Caki2 (cell line): Measurements from ENCODE around the gene RTBDN. TPM values are rescaled to one million over a fixed set of nuclear protein-coding genes. Genes with fewer than 3 reads are reported as not detected.

ENCODE experiments used
- DNase-seq: peaks from one replicate; pipeline ENCODE4 v3.0.0-alpha.2; 2015; ENCODE audit warnings: low read depth
- in situ Hi-C: cut with HindIII; loops from 2 replicates; pipeline ENCODE4 v1.10.0; 2016; ENCODE audit warnings: low sequenced_read_pairs, low pct_unique_long_range_greater_than_20kb, mixed read lengths
- total RNA-seq: library from RNA; depleted of rRNA; stranded (reverse); fragments of >200 nt; shearing (Covaris generic); gene quantifications from 2 replicates; pipeline ENCODE4 v1.2.3, GENCODE V29; 2014; ENCODE audit warnings: low replicate concordance

RTBDN gene
- total RNA-seq, 1 experiment from 2014 or later = not detected

DNA sequence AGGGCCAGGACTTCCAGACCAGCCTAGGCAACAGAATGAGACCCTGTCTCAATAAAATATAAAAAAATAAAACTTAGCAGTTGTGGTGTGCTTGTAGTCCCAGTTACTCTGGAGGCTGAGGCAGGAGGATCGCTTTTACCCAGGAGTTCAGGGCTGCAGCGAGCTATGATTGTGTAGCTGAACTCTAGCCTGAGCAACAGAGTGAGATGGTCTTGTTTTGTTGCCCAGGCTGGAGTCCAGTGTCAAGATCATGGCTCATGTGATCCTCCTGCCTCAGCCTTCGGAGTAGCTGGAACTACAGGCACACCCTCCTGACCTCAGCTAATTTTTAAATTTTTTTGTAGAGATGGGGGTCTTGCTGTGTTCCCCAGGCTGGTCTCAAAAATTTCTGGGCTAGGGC lies 47.4 kb downstream of the RTBDN start:
- in situ Hi-C loops = no loop called here

DNA sequence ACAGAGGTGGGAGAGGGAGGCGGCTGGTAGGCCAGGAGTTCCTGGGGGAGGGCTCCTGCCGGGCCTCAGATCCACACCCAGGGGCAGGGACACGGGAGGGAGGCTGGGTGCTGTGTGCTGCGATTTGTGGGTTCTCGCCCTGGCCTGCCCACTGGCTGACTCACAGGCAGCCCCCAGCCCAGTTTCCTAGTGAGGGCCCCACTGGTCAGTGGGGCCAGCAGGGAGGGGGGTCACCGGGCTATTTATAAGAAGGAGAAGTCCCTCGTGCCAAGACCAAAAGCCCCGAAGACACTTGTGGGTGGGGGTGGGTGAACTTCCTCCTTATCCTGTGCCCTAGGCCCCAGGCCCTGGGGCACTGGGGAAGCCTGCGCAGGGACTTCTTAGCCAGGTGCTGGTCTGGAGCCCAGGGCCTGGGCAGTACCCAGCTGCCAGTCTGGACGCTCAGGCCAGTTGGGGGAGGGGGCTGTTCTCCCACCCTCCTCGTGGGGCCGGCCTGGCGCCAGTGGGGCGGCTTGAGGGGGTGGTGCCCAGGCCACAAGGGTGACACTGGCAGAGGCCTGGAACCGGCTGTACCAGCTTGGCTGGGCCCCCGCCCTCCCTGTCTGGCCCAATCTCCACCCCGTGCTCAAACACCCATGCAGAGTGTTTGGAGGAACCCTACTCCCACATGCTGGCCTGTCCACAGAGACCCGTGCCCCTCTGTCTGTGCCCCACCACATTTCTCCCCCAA lies 48.1 kb downstream of the RTBDN start:
- in situ Hi-C loops = no loop called here
- DNase-seq = no peak

More for the DNA sequence above, 47.4 kb downstream of the RTBDN start:
- no peak for DNase-seq

DNA sequence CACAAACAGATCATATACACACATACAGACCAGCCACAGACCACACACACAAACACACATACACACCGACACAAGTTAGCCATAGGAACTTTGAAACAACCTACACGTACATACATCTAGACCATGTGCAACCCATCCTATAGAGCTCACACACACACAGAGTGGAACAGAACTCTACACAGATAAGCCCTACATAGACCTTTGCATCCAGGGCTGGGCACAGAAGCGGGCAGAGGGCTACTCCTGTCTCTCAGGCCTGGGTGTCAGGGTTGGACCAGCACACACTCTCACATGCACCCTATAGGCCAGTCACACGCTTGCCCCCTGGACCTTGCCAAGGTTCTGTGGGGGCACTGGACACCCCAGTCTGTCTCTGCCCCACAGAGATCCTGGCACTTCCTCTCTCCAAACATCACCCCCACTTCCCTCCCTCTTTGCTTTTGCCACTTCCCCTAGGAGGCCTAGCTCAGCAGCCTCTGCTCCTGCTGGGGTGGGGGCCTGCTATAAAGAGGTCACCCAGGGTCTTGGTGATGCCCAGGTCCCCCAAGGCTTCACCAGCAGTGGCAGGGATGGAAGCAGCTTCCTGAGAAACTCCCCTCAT lies 48.8 kb downstream of the RTBDN start:
- DNase-seq = no peak

GRCh38 chr19:12784871-12785430 lies 49.4 kb downstream of the RTBDN start:
- no peak for DNase-seq
- in situ Hi-C loops = no loop called here

More for the DNA sequence above, 48.8 kb downstream of the RTBDN start:
- in situ Hi-C loops = no loop called here

GRCh38 chr19:12784394-12784870 lies 49.9 kb downstream of the RTBDN start:
- in situ Hi-C loops = no loop called here
- no peak for DNase-seq

GRCh38 chr19:12783849-12784393 lies 50.5 kb downstream of the RTBDN start:
- peak; percentile 72 for DNase-seq
- in situ Hi-C loops = no loop called here

DNA sequence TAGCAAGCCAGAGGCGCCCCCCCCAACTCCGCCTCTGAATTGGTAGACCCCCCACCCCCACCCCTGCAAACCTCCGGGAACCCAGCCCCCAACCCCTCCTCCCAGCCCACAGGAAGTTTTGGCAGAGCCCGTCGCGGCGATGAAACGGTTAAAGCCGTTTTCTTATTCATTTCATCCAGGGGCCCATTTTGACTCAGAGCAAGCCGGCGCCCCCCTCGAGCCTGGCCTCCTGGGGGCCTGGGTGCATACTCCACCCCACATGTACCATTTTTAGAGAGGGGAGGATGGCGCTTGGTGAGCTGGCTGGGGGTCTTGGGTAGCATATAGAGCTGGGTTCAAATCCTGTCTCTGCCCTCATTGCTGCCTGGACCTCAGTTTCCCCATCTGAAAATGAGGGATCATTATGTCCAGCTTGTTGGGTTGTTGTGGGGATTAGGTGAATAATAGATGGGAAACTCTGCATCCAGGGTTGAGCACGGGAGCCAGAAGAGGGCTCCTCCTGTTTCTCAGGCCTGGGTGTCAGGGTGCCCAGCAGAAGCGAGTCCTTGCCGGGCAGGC lies 51.0 kb downstream of the RTBDN start:
- in situ Hi-C loops = no loop called here
- DNase-seq = no peak

- peak; percentile 89 for DNase-seq
- in situ Hi-C loops = no loop called here
Observed at GRCh38 chr19:12782424-12783290, 51.7 kb downstream of the RTBDN start.

- in situ Hi-C loops = no loop called here
- no peak for DNase-seq
Observed at GRCh38 chr19:12782174-12782423, 52.3 kb downstream of the RTBDN start.

DNA sequence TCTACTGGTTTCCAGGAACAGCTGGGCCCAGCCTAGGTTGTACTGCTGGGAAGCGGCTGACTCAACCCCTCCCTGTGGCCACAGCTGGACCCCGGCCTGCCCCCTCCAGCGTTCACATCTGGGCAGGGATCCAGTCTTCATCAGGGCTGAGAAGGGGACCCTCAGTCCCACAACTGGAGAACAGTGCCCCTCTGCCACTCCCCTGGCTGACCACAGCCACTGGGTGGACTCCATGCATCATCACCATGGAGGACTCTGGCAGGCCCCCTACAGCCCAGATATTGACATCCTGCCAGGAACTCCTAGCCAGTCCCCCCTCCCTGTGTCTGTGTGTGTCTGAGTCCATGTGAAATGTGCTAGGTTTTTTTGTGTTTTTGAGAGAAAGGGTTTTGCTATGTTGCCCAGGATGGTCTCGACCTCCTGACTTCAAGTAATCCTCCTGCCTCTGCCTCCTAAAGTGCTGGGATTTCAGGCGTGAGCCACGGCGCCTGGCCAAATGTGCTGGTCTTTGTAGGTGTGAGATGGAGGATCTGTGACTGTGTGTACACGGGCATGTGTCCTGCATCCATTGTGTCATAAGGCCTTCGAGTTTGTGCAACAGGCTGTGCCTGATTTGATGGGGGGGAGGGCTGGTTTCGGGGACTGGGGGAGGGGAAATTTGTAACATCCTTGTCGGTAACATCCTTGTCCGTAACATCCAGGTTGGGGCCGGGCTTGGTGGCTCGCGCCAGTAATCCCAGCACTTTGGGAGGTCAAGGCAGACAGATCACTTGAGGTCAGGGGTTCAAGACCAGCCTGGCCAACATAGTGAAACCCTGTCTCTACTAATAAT lies 55.0 kb downstream of the RTBDN start:
- DNase-seq = peak; percentile 59

DNA sequence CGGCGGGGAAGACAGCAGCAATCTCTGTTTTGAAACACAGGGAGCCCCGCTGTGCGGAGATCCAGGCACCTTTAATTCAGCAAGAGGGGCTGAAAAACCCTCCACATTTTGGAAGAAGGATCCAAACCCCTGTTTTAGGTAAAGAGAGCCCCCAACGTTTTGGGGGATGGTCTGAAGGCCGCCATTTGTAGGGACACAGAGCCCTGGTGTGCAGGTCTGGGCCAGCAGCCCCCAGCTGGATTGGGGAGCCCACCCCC lies 55.5 kb downstream of the RTBDN start:
- no peak for DNase-seq
- in situ Hi-C loops = no loop called here

More for the DNA sequence above, 55.0 kb downstream of the RTBDN start:
- in situ Hi-C loops = no loop called here

DNA sequence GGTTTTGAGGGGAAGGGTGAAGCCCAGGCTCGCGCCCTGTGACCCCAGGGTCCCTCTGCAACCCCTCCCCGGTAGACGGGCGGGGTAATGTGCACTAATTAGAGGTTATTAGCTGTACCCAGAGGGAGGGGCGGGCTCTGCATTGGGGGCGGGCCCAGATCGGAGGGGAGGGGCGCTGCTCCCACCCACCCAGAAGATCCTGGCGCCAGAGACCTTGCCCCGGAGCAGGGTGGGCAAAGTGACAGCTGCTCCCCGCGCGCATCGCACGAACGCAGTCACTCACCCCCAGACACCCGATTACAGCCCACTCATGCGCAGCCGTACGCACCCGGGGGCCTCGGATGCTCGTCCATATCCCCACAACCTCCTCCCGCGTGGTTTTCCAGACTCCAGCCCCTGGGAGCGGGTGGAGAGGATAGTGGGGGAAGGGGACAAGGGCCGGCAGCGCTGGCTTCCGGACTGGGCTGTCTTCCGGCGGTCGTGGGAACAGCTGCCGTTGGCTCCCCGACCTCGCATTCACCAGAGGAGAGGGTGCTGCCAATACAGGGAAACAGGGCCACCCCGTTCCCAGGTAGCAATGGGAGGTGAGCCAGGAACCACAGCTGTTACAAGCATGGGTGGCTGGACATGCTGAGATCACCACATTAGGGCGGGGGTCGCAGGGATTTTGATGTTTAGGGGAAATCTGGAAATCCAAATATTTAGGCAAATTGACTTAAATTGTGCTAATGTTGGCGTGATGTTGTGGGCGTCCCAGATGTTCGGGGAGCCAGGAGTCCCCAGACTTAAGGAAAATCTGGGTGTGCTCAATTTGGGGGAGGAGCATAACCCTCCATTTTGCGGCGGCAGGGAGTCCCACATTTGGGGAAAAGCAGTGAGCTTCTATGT lies 56.1 kb downstream of the RTBDN start:
- in situ Hi-C loops = no loop called here
- peak; percentile 65 for DNase-seq

GRCh38 chr19:12777217-12778016 lies 57.0 kb downstream of the RTBDN start:
- in situ Hi-C loops = no loop called here
- DNase-seq = peak; percentile 74
